Effector CD8-positive, alpha-beta T cell (primary cell): Measurements from ENCODE around the gene GALNTL6.
A peak's percentile ranks its signal among the peaks of the same experiment; 100 is the strongest.

Source experiments
- DNase-seq: peaks from one replicate; lab custom pipeline; 2025; lab: John Stamatoyannopoulos, UW

GALNTL6 gene

GRCh38 chr4:172986114-172986513 lies 1172.9 kb downstream of the GALNTL6 start:
- DNase-seq, result no peak

- DNase-seq, result no peak
These were observed 1177.0 kb downstream of the GALNTL6 start for GRCh38 chr4:172989984-172990820.

DNA sequence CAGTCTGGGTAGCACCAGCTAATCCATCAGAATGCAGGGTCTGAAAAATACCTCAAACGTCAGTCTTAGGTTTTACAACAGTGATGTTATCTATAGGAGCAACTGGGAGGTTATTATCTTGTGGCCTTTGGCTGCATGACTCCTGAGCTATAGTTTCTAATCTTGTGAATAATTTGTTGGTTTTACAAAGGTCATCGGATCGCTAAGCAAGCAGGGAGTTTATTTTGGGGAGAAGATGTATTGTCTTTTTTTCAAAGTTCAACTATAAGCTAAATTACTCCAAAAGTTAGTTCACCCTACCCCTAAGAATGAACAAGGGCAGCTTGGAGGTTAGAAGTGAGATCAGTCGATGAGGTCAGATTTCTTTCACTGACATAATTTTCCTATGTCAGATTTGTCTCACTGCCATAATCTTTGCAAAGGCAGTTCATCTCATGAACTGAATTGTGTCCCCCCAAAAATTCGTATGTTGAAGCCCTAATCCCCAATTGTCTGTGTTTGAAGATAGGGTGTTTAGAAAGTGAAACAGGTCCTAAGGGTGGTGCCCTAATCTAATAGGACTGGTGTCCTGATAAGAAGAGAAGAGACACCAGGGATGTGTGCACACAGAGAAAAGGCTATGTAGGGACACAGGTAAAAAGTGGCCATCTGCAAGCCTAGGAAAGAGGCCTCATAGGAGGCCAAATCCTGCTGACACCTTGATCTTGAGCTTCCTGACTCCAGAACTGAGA lies 1179.6 kb downstream of the GALNTL6 start:
- DNase-seq, result no peak

DNA sequence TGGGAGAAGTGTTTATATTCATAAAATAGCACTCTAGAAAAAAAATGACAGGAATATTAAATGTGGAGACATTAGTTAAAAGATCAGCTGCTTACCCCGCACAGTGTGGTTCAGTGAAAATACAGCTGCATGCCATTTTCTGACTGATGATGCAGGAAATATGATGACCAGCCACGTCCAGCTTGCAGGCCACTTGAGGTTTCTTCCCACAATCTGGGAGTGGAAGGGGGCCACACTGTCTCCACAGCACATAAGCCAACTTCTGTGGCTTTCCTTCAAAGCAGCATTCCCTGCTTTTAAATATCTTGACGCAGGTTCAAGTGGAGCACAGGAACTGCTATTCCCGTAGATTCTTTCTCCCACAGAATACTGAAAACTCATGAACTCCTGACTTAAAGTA lies 1182.0 kb downstream of the GALNTL6 start:
- no peak for DNase-seq

DNA sequence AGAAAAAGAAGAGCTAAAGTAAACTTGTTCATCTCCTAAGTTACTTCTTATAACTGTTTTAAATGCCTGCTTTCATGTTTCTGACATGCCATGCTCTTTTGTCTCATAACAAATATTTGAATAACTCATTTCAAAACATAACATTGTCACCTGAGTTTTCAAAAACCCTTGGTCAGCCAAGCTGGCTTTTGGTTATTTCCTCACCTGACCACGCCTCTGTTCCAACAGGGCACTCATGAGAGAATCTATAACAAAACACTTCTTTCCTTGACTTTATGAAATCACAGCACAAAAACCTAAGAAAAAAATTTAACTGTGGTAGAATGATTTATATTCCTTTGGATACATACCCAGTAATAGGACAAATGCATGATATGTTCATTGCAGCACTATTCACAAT lies 1182.5 kb downstream of the GALNTL6 start:
- no peak for DNase-seq

- DNase-seq, result no peak
These were observed 1183.5 kb downstream of the GALNTL6 start for GRCh38 chr4:172996571-172997216.

- no peak for DNase-seq
These were observed 1184.0 kb downstream of the GALNTL6 start for GRCh38 chr4:172997217-172997609.

GRCh38 chr4:172997856-172998255 lies 1184.7 kb downstream of the GALNTL6 start:
- no peak for DNase-seq

- DNase-seq, result no peak
These were observed 1185.6 kb downstream of the GALNTL6 start for GRCh38 chr4:172998527-172999469.

DNA sequence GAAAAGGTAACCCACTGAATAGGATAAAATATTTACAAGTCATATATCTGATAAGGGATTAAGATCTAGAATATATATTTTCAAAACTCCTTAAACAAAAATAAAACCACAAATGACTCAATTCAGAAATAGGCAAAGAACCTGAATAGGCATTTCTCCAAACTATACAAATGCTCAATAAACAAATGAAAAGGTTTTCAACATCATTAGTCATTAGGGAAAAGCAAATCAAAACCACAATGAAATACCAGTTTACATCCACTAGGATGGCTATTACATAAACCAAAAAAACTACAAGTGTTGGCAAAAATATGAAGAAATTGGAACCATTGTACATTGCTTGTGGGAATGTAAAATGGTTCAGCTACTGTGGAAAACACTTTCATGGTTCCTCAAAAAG lies 1188.4 kb downstream of the GALNTL6 start:
- no peak for DNase-seq

DNA sequence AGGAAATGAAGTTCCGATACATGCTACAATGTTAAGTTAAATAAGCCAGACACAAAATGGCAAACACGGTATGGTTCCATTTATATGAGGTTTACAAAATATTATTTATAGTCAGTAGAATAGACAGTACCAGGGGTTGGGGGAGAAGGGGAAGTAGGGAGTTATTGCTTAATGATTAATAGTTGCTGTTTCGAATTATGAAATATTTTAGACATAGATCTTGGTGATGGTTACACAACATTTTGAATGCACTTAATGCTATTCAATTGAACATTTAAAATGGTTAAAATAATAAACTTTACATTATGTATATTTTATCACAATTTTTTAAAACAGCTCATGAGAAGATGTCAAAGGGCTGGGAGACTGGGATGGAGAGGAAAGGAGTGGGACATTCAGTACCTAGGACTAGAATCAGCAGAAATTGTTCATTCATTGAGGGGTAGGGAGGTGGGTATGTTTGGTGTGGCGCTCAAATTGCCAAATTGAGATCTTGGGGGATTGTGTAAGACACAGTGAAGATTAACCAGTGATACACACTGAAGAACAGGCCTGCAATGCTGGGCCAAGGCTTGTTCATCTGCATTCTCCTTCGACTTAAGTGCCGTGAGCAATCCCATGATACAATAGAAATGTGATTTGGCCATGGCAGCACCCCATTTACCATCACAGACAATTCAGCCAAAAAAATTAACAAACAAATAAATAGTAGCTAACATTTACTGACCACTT lies 1189.8 kb downstream of the GALNTL6 start:
- DNase-seq, result no peak

- no peak for DNase-seq
These were observed 1192.9 kb downstream of the GALNTL6 start for GRCh38 chr4:173005912-173006633.

DNA sequence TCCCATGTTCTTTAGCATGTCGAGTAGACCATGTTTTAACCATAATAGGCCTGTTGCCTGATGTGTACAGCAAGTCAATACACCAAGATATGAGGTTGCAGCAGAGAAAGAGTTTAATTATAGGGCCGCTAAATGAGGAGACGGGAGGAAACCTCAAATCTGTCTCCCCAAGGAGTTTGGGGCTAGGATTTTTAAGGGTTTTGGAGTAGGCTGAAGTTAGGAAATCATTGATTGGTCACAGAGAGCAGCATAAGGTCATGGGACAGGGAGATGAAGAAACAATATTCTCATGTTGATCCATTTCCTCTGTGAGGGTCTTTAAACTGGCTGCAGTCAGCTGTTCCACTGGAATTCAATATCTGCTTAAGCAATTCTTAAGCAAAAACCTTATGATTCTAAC lies 1195.2 kb downstream of the GALNTL6 start:
- no peak for DNase-seq

GRCh38 chr4:173009129-173009823 lies 1196.1 kb downstream of the GALNTL6 start:
- no peak for DNase-seq

- DNase-seq, result no peak
These were observed 1199.4 kb downstream of the GALNTL6 start for GRCh38 chr4:173012608-173013007.

- peak; percentile 34 for DNase-seq
These were observed 1200.2 kb downstream of the GALNTL6 start for GRCh38 chr4:173013232-173013930.

DNA sequence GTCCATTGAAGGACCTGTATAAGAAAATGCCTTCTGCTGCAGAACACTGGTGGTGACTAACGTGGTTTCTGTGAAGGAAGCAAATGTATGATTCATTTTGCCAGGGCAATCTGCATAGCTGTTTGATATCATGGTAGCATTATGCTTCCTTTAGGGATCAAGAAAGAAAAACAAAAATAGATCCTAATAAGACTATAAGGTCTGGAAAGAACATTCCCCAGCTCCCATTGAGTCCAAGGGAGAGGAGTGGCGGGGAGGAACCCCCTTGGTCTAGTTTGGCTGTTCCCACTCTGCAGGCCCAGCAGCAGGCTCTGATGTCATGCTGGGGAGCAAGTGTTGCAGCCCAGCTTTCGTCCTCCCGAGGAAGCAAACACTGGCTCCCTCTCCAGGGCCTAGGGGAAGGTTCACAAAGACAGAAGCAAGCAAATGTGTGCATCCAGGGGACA lies 1200.9 kb downstream of the GALNTL6 start:
- no peak for DNase-seq

GRCh38 chr4:173014836-173015235 lies 1201.6 kb downstream of the GALNTL6 start:
- DNase-seq, result no peak

- no peak for DNase-seq
These were observed 1204.6 kb downstream of the GALNTL6 start for GRCh38 chr4:173017802-173018201.
